ENCODE results near the gene TBC1D16.

GRCh38 chr17:79979221-79979741 is 56.4 kb downstream of the TBC1D16 start:
- TF ChIP-seq CTCF (IDR thresholded peaks at IDR 0.05) (no peak), POLR2A (IDR thresholded peaks at IDR 0.05) (no peak)

Measured in esophagus squamous epithelium (tissue), 4 donors.